Naive B cell (primary cell): ENCODE data around the gene MYOM1. TPM values are rescaled to one million over a fixed set of nuclear protein-coding genes. Genes with fewer than 3 reads are reported as not detected.
"Not testable (repeated sequence)": the region's sequence is repeated elsewhere in the genome, so short reads cannot be mapped to it uniquely, and the experiment has no call there.

Source experiments
- ATAC-seq, 2 donors: fragments of 150-1000 bp; cut with Tn5 transposase; 2 replicates each; pipeline ENCODE4 v1.10.0; 2021; ENCODE audit warnings: low read depth in 2 of 2, mild to moderate bottlenecking in 2 of 2, moderate library complexity in 2 of 2
- DNase-seq: peaks from one replicate; pipeline ENCODE4 v3.0.0; 2022
- H3K27ac Mint-ChIP-seq, 6 donors: one replicate each; pipeline ENCODE4 v1.8.0; 2020 to 2022; ENCODE audit warnings: mild to moderate bottlenecking in 6 of 6, mixed read lengths in 6 of 6, moderate library complexity in 5 of 6, inconsistent platforms in 2 of 6
- H3K27me3 Mint-ChIP-seq, 3 donors: one replicate each; pipeline ENCODE4 v1.8.0; 2021 to 2022; ENCODE audit warnings: mixed read lengths in 3 of 3, mild to moderate bottlenecking in 1 of 3
- H3K36me3 Mint-ChIP-seq, 2 donors: one replicate each; pipeline ENCODE4 v1.8.0; 2020 to 2022; ENCODE audit warnings: mixed read lengths in 2 of 2, inconsistent platforms in 1 of 2, mild to moderate bottlenecking in 1 of 2
- H3K4me1 Mint-ChIP-seq, 3 donors: one replicate each; pipeline ENCODE4 v1.8.0; 2020 to 2022; ENCODE audit warnings: mixed read lengths in 3 of 3, inconsistent platforms in 1 of 3, mild to moderate bottlenecking in 1 of 3, moderate library complexity in 1 of 3
- H3K4me3 Mint-ChIP-seq, 8 donors: one replicate each; pipeline ENCODE4 v1.8.0; 2020 to 2022; ENCODE audit warnings: mild to moderate bottlenecking in 8 of 8, mixed read lengths in 8 of 8, moderate library complexity in 8 of 8, inconsistent platforms in 2 of 8
- H3K9me3 Mint-ChIP-seq, 7 donors: one replicate each; pipeline ENCODE4 v1.8.0; 2020 to 2022; ENCODE audit warnings: mixed read lengths in 7 of 7, mild to moderate bottlenecking in 5 of 7, inconsistent platforms in 2 of 7, moderate library complexity in 1 of 7
- polyA plus RNA-seq, 6 donors: library from polyadenylated mRNA; unstranded; fragments of 300-500 nt; fragmentation: Illumina TruSeq; gene quantifications; one replicate each; pipeline ENCODE4 v1.2.3, GENCODE V29; 2021; ENCODE audit warnings: low read depth in 6 of 6

Gene MYOM1
- polyA plus RNA-seq, 6 donors from 2014 or later = 0.08 to 1.5 (median 0.85) TPM; not detected in 1

DNA sequence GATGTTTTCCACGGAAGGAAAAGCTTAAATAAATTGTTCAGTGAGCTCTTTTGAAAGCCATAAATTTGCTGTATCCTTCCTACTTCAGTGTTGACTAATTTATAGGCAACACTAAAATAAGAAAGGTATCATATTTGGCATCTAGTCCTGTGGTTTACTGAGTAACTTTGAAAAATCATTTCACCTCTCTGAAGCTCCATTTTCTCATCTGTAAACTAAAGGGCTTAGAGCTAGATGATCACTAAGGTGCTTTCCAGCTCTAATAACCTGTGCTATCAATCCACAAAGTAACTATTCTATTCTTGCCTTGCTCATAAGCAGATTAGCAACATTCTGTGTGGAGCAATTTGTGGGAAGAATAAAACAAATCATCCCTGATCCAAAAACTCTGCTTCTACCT lies 3.6 kb upstream of the MYOM1 start:
- no peaks in the 10 kb centered on the region for H3K27me3 Mint-ChIP-seq
- no peaks in the 10 kb centered on the region for H3K4me1 Mint-ChIP-seq
- no peaks in the 10 kb centered on the region for H3K36me3 Mint-ChIP-seq
- ATAC-seq (no peak), DNase-seq (no peak)
- H3K4me3 Mint-ChIP-seq = no peak overlapping the region
- peak overlapping the region in 1 of 6 donors; percentile 37 for H3K27ac Mint-ChIP-seq
- no peaks in the 10 kb centered on the region for H3K9me3 Mint-ChIP-seq

DNA sequence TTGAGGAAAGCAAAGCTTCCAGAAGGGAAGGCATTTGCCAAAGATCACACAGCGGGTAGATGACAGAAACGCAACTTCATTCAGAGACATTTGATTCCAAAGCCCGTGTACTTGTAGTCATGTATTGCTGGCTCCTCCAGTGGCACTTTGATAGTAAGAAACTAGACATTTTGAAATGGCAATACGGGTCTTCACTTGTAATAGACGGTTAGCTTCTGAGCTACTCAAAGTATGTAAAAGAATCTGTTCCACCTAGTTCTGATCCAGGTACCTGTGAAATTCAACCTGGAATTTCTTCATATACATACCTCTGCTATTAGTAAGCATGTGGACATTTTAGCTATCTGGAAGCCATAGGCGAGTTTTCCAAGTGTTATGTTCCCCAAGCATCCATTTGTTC lies 1.7 kb upstream of the MYOM1 start:
- no peaks in the 10 kb centered on the region for H3K4me1 Mint-ChIP-seq
- peaks cover 0 to 1% of the 10 kb centered on the region in 2 donors for H3K36me3 Mint-ChIP-seq

DNA sequence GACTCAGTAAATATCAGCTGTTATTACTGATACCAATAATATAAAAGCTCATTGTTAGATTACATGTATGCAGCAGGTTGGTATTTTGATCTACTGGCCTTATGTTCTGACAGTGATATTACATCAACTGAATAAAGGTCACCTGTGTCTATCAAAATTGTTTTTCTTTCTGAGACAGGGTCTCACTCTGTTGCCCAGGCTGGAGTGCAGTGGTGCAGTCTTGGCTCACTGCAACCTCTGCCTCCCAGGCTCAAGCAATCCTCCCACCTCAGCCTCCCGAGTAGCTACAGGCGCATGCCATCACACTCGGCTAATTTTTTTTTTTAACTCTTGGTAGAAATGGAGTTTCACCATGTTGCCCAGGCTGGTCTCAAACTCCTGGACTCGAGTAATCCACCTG lies 1.1 kb upstream of the MYOM1 start:
- H3K9me3 Mint-ChIP-seq, H3K27me3 Mint-ChIP-seq, H3K27ac Mint-ChIP-seq, H3K36me3 Mint-ChIP-seq, H3K4me1 Mint-ChIP-seq, H3K4me3 Mint-ChIP-seq, DNase-seq, ATAC-seq: not testable (repeated sequence)

More for the DNA sequence above, 1.7 kb upstream of the MYOM1 start:
- no peak overlapping the region for H3K4me3 Mint-ChIP-seq
- H3K9me3 Mint-ChIP-seq = peaks cover 0 to under 1% (median 0%) of the 10 kb centered on the region in 7 donors
- DNase-seq = no peak
- no peaks in the 10 kb centered on the region for H3K27me3 Mint-ChIP-seq
- no peak overlapping the region for H3K27ac Mint-ChIP-seq
- ATAC-seq = no peak

DNA sequence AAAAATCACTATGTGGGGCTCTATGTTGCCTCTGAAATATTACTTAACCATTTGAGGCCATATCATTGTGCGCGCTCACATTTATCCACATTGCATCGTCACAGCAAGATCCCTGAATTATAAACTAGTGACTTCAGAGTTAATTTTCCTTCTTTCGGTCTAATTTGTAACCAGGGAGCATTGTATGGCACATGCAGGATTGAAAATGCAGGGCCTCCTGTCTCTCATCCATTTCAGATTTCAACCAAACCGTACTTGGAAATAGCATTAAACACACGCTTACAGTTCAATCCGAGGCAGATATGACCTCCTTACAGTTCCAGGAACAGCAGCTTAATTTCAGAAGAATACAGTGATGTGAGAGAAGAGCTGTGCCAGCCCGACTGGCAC lies 532 bp downstream of the MYOM1 start:
- Mint-ChIP-seq H3K4me1 (no peaks in the 10 kb centered on the region), H3K9me3 (peaks cover 0 to 2% (median 0%) of the 10 kb centered on the region in 7 donors), H3K36me3 (peaks cover 0 to 8% of the 10 kb centered on the region in 2 donors), H3K27ac (no peak overlapping the region), H3K27me3 (no peaks in the 10 kb centered on the region), H3K4me3 (no peak overlapping the region)
- ATAC-seq (no peak), DNase-seq (no peak)

DNA sequence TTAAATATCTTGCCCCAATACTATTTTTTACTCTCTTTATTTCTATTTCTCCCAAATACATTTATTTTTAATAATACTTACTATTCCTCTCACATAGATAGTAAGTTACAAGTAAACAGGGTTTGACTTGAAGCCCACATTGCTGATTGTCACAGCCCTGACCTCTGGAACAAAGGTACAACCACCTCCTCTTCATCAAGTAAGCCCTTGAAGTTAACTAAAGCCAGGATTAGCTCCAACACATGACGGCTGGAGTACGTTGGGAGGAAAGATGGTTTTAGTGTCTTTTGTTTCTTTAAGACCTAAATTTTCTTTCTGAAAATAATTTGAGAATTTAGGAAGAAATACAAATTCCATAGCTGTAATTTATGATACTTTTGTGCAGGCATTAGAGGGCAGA lies 949 bp downstream of the MYOM1 start:
- Mint-ChIP-seq H3K27me3 (no peaks in the 10 kb centered on the region), H3K4me3 (no peak overlapping the region), H3K36me3 (peaks cover 0 to 8% of the 10 kb centered on the region in 2 donors), H3K9me3 (peaks cover 0 to 2% (median 0%) of the 10 kb centered on the region in 7 donors), H3K4me1 (no peaks in the 10 kb centered on the region), H3K27ac (no peak overlapping the region)
- ATAC-seq = no peak
- no peak for DNase-seq

DNA sequence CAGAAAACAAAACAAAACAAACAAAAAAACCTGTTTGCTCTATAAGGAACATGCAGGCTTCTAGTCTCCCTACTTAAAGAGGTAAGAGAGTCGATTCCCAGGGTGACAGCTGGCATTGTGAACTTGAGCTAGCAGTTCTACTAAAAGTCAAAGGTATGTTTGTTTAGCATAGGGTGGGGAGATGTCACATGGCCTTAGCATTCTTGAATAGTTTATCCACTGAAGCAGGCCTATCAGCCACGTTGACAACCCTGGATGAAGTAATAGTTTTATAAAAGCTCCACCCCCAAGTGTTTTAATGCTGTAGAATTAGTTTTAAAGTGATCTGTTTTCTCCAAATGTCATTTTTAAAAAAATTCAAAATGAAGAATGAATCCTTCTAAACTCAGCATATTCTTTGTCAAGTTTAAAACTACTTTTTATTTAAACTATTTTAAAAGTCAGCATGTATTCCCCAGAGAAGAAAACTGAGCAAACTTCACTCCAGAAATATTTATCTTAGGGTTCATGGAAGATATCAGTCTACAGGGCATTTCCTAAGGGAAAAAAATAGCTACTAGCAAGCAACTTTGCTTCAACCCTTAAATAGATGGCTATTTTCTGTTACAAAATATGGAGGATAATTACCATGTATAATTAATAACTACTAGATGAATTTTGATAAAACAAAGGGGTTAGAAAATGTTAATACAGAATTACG lies 1.7 kb downstream of the MYOM1 start:
- peaks cover 0 to 8% of the 10 kb centered on the region in 2 donors for H3K36me3 Mint-ChIP-seq
- peaks cover 0 to 2% (median 0%) of the 10 kb centered on the region in 7 donors for H3K9me3 Mint-ChIP-seq
- no peaks in the 10 kb centered on the region for H3K4me1 Mint-ChIP-seq
- no peaks in the 10 kb centered on the region for H3K27me3 Mint-ChIP-seq
- DNase-seq = no peak
- no peak overlapping the region for H3K4me3 Mint-ChIP-seq
- H3K27ac Mint-ChIP-seq = peak overlapping the region in 2 of 6 donors; percentile 18 to 64
- no peak for ATAC-seq

DNA sequence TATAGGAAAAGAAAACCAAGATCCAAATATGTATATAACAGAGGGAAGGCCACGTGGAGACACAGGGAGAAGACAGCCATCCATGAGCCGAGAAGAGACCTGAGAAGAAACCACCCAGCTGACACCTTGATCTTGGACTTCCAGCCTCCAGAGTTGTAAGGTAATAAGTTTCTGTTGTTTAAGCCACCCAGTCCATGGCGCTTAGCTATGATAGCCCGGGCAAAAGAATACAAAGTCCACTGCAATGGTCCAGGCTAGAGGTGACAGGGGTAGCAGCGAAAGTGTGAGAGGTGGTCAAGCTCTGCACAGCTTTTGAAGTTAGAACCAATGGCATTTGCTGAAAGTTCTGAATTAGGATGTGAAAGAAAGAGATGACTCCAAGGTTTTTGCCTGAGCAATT lies 2.8 kb downstream of the MYOM1 start:
- peaks cover 0 to 8% of the 10 kb centered on the region in 2 donors for H3K36me3 Mint-ChIP-seq
- peaks cover 0 to 2% (median 0%) of the 10 kb centered on the region in 7 donors for H3K9me3 Mint-ChIP-seq
- no peak for ATAC-seq
- no peak overlapping the region for H3K27ac Mint-ChIP-seq
- DNase-seq = no peak
- no peak overlapping the region for H3K4me3 Mint-ChIP-seq
- H3K4me1 Mint-ChIP-seq = no peaks in the 10 kb centered on the region
- H3K27me3 Mint-ChIP-seq = no peaks in the 10 kb centered on the region

DNA sequence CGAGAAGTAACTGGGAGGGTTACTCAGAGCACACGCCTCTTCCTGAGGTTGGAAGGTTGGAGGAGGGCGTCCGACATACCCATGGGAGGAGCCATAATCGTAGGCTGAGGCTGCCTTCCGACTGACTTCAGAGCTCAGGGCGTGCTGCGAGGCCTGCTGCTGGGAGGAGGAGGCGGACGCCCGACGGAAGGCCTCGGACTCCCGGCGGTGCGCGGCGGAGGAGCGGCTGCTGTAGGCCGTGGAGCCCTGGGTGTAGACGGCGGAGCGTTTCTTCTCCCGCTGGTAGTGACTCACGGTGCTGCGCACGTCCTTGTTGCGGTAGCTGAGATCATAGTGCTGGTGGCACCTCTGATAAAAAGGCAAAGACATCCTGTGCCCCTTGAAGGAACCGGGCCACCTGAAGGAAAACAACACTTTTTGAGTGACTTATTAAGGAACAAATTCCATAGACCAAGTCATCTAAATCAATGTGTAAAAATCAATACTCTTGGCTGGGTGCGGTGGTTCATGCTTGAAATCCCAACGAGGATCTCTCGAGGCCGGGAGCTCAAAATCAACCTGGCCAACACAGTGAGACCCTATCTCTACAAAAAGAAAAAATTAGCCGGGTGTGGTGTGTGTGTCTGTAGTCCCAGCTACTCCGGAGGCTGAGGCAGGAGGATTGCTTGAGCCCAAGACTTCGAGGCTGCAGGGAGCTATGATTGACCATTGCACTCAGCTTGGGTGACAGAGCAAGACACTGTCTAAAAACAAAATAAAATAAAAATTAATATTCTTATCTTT lies 4.7 kb downstream of the MYOM1 start:
- peak overlapping the region in 1 of 8 donors; percentile 35 for H3K4me3 Mint-ChIP-seq
- ATAC-seq (no peak), DNase-seq (no peak)
- H3K4me1 Mint-ChIP-seq = no peaks in the 10 kb centered on the region
- peaks cover 0 to 2% (median 0%) of the 10 kb centered on the region in 7 donors for H3K9me3 Mint-ChIP-seq
- no peaks in the 10 kb centered on the region for H3K27me3 Mint-ChIP-seq
- peaks cover 0 to 8% of the 10 kb centered on the region in 2 donors for H3K36me3 Mint-ChIP-seq
- H3K27ac Mint-ChIP-seq = no peak overlapping the region

DNA sequence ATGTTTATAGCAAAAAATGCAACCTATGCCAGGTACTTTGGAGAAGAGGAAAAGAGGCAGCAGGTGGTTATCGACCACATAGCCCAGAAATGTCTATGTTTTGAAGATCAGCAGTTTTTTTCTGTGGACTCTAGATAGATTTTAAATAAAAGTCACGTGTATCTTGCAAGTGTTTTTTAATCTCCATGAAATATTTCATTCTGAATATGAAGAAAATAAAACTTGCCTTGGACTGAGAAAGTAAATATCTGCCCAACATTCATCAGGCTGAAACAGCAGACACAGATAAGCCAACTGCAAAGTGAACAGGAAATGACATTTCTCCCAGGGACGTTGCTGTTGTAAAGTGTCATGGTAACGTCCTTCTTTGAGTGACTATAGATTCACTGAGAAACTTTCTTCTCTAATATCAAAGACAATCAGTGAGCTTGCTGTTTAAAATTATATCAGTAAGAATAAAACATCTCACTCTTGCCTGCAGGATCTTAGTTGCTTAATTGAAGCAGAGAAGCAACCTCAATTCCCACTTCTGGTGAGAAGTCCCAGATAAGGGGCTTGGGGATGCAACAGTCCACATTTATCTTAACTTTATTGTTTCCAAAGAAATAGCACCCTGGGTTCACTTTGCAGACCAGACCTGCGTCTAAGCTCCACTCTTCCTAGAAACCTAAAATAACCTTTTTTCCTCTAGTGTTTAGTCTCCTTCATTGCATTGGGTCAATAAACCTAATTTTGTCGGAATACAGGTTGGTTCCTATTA lies 6.3 kb downstream of the MYOM1 start:
- ATAC-seq (peak in 1 of 2 donors; percentile 32), DNase-seq (no peak)
- H3K27ac Mint-ChIP-seq = no peak overlapping the region
- H3K27me3 Mint-ChIP-seq = no peaks in the 10 kb centered on the region
- H3K4me1 Mint-ChIP-seq = peaks cover 0 to 4% (median 0%) of the 10 kb centered on the region in 3 donors
- no peak overlapping the region for H3K4me3 Mint-ChIP-seq
- H3K9me3 Mint-ChIP-seq = peaks cover 0 to 4% (median 0%) of the 10 kb centered on the region in 7 donors
- H3K36me3 Mint-ChIP-seq = peaks cover 0 to 8% of the 10 kb centered on the region in 2 donors

DNA sequence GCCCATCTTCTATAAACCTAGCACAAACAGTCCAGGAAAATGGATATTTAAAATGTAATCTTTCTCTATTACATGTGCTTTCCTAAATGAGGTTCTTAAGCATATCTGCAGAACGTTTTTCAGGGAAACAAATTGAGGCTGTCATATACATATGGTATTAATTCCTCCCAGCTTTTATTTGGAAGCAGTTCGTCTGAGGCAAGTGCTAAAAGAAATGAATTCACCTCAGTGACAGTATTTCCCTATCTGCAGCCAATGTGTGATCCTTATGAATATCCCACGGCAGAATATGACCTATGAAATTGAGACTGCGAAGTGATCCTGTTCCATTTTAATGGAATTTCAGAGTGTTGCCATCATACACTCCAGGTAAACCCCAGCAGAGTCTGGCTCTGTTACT lies 7.1 kb downstream of the MYOM1 start:
- no peaks in the 10 kb centered on the region for H3K27me3 Mint-ChIP-seq
- H3K36me3 Mint-ChIP-seq = peaks cover 0 to 8% of the 10 kb centered on the region in 2 donors
- H3K4me1 Mint-ChIP-seq = peaks cover 0 to 4% (median 0%) of the 10 kb centered on the region in 3 donors
- DNase-seq = no peak
- ATAC-seq = no peak
- H3K4me3 Mint-ChIP-seq = no peak overlapping the region
- H3K9me3 Mint-ChIP-seq = peaks cover 0 to 4% (median 0%) of the 10 kb centered on the region in 7 donors
- no peak overlapping the region for H3K27ac Mint-ChIP-seq

DNA sequence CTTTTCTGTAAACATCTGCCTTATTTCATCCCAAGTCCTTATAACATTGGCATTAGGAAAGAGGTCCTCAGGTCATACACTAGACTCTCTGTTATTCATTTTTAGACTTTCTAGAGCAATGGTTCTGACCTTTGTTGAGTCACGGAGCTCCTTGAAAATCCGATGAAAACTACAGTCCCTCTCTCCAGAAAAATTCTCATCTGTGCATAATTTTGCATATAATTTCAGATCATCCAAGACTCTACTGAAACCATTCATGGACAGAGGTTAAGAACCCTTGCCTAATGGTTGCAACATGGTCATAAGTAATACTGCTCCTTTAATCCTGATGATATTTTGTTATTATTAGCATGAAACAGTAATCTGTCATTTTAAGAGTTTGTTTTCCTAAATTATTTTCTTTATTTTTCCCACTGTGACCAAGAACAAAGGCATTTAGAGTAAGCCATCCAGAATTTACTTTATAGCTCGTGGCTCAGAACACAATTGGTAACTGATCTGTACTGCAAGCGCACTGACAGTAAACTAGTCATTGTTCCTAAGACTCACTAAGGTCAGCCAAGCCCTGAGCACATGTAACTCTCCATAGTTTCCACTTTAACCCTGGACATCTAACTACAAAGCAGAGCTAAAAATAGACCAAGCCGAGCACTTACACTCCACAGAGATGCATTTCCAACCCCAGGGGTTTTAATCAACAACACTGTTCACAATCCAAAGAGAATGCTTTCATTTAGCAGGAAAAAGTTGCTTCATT lies 8.4 kb downstream of the MYOM1 start:
- H3K9me3 Mint-ChIP-seq = peaks cover 0 to 4% (median 3%) of the 10 kb centered on the region in 7 donors
- DNase-seq = no peak
- H3K27me3 Mint-ChIP-seq = no peaks in the 10 kb centered on the region
- ATAC-seq = no peak
- H3K36me3 Mint-ChIP-seq = peaks cover 6 to 10% of the 10 kb centered on the region in 2 donors
- H3K27ac Mint-ChIP-seq = no peak overlapping the region
- no peak overlapping the region for H3K4me3 Mint-ChIP-seq
- peaks cover 0 to 4% (median 0%) of the 10 kb centered on the region in 3 donors for H3K4me1 Mint-ChIP-seq

DNA sequence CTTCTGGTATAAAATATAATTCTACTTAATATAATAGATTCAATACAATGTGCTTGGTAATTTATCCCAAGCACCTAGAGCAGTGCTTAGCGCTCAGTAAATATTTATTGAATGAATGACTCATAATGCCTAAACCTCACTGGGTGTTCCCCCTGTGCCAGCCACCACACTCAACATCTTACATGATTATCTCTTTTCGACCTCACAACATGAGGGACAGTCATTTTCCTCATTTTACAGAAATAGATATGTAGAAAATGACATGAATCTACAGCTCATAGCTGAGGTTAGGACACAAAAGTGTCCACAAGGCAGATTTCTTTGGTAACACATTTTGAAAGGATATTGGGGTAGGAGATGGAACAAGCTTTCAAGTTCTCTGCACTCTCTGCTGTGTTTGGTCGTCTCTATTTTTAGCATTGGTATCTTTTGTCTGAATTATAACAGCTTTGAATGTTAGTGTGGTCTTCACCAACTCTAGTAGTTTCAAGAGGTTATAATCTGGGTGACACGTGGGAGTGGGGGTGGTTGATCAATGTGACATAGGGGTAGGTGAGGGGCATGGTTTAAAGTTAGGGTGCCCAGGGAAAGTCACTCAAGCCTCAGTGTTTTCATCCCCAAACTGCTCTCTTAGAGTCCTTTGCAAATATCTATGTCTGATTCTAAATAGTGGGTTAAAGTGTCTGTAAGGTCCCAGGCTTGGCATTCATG lies 9.8 kb downstream of the MYOM1 start:
- Mint-ChIP-seq H3K4me1 (peaks cover 0 to 4% (median 0%) of the 10 kb centered on the region in 3 donors), H3K9me3 (peaks cover 0 to 17% (median 11%) of the 10 kb centered on the region in 7 donors), H3K27me3 (no peaks in the 10 kb centered on the region), H3K36me3 (peaks cover 11 to 19% of the 10 kb centered on the region in 2 donors), H3K4me3 (no peak overlapping the region), H3K27ac (no peak overlapping the region)
- DNase-seq = no peak
- ATAC-seq = no peak
